HG03520 (cell line): ENCODE data around the gene CC2D1A.
"Not testable (repeated sequence)": the region's sequence is repeated elsewhere in the genome, so short reads cannot be mapped to it uniquely, and the experiment has no call there.

Experiments used
- ATAC-seq: cut with Tn5 transposase; IDR thresholded peaks from one replicate; pipeline ENCODE4 v1.9.1; 2021; ENCODE audit warnings: mild to moderate bottlenecking, moderate library complexity; ENCODE audit not compliant: unreplicated experiment

CC2D1A gene

DNA sequence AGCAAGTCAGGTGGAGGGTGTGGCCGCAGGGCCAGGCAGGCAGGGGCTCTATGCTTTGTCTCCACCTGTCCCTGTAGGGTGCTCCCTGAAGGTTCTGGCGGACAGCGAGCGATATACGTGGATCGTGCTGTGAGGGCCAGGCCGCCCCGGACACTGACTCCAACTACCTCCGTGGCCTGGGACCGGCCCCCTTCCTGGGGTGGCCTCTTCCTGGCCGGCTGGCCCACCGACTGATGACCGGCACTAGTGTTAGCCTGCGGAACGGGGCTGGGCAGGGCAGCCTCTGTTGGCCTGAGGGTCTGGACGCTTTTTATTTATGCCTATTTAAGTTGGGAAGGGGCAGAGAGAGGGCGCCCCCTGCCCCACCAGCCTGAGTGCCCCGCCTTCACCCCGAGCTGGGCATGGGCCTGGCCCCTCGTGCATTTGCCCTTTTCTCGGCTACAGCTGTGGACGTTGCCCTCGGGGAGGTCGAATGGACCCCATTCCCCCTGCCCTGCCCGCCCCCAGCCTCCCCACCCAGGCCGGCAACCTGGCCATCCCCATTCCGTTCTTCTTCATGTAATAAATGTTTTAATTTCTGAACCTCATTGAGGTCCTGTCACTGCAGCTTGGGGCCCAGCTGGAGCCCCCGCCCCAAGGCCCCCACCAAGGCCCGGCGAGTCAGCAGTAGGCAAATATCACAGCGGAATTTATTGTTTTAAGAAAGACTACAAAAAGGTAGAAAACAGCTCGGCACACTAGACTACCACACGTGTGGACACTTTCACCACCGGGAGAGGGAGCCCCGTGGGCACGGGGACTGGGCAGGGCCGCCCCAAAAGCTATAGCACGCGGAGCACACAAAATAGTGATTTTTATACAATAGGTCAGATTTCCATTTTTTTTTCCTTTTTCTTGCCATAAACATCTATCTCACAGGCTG lies 55.1 kb downstream of the CC2D1A start:
- ATAC-seq, result no peak

DNA sequence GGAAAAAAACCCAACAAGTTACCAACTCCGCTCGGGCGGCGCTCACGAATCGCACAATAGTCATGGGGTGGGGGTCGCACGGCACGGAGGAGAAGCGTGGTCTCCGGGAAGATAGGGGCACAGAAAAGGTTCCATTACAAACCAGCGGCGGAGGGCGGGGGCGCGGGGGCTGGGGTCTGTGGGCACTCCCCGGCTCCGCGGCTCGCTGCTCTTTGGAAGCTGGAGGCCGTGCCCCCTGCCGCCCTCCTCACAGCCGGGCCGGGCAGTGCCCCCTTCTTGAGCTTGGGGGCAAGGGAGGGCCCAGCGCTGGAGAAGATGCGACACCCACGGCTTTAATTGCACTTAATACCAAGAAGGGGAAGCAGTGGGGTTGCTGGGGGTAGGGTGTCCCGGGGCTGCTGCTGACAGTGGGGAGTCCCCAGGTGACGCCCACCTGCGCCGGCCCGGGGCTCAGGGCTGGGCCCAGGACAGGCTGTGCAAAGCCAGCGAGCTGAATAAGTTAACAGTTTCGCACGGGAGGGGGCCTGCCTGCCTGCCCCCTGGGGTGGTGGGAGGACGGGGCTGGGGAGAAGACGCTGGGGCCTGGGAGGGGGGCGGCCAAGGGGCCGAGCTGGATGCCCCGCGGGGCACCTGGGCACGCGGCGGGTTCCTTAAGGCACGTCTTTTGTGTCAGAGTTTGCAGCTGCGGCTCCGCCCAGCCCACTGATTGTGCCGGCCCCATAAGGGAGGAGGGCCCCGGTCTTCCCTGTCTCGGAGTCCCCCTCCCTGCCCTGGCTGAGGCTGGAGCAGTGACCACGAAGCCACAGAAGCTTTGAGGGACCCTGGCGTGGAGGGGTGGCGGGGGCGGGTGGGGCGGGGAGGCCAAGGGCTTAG lies 56.1 kb downstream of the CC2D1A start:
- ATAC-seq, result no peak

DNA sequence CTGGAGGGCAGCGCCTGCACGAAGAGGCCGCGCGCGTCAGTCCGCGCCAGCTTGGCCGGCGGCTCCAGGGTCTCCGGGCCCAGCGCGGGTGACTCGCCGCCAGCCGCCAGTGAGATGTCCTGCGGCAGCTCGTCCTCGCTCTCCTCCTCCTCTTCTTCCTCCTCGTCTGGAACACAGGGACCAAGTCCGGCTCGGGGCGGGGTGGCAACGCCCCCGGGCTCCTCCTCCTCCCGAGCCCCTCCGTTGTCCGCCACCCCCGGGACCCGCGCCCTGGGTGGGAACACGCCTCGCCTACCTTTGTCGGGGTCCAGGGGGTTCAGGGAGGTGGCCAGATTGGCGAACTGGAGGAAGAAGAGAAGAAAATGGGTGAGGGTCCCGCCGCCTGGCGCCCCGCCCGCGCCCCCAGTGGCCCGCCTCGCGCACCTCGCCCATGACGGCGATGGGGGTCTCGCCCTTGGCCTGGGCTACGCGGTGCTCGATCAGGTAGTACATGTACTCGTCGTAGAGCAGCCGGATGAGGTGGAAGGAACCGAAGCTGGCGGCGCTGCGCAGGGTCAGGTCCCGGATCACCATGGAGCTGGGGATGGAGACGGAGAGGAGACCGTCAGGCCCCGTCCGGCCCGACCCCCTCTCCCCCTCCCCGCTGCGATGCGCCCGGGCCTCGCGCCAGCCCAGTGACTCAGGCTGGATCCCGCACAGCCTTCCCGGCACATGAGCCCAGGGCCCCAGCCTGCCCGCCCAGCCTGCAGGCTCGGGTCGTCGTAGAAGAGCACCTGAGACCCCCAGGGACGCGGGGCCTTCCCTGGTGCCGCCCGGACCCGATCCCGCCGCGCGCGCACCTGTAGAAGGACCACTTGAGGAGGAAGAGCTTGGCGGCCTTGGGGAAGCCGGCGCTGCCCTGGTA lies 57.0 kb downstream of the CC2D1A start:
- no peak for ATAC-seq

- ATAC-seq, result no peak
These were observed 57.7 kb downstream of the CC2D1A start for GRCh38 chr19:13963603-13964105.

- ATAC-seq, result no peak
These were observed 58.8 kb downstream of the CC2D1A start for GRCh38 chr19:13964776-13965175.

- ATAC-seq, result no peak
These were observed 59.4 kb downstream of the CC2D1A start for GRCh38 chr19:13965377-13965896.

DNA sequence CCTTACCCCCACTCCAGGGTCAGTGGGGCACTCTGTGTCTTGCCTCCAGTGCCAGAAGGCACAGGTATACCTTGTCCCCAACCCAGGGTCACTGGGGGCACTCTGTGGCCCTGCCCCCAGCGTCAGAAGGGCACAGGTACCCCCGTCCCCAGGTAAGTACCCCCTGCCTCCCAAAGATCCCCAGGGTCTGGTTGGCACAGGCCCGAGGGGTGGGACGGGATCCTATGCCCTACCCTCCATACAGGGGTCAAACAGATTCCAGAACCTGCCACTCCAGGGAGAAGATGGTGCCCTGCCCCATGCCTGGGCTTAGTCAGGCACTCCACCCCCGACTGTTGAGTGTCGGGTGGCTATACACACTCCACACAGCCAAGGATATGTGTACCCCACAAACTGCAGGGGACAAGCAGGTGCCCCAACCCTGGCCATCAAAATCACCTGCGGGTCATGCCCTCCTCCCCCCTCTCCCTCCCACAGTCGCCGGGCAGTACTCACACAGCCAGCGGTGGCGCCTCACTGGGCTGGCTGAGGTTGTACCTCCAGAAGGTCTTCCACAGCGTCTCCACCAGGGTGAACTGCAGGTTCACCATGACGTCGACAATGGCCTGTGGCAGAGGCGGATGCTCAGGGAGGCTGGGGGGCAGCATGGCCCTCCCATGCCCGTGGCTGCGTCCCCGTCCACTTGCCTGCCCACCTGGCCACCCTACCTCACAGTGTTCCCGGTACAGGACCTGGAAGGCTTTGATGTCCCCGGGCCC lies 60.1 kb downstream of the CC2D1A start:
- no peak for ATAC-seq

DNA sequence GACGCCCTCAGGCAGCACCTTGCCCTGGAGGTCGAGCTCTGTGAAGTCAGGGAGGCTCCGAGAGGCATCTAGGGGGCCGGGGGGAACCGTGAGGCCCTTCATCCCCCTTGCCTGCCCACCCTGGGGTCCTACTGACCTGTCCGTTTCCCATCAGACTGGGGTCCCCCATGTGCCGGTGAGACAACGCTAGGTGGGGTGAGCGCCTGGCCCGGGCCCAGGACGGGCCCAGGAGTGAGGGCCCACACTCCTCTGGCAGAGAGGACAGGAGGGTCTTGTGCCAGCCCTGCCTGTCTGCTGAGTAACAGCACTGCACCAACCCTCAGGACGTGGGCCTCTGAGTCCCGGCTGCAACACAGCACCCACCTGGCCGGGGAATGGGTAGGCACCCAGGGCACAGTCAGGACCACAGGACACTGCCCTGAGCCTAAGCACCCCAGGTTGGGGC lies 60.7 kb downstream of the CC2D1A start:
- ATAC-seq, result no peak

GRCh38 chr19:13967206-13967605 lies 61.2 kb downstream of the CC2D1A start:
- ATAC-seq, result not testable (repeated sequence)

DNA sequence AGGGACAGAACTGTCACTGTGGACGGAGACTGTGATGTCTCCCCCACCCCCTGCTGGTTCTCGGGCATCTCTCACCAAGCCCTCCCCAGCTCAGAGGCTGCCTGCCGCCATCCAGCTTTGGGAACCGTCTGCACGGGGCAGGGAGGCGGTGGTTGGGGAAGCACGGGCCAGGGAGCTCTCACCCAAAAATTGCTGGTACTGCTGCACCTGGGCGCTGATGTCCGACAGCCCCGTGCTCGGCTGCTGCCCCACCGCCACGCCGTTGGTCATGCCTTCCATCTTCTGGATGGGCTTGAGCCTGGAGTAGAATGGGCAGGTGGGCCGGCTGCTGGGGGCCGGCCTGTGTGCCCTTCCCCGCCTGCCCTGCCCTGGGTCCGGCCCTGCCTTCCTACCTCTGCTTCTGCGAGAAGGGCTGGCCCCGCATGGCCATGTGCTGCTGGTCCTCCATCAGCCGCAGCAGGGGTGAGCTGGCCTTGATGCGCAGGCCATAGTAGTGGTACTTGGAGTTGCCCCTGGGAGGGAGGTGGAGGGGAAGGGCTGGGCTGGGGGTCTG lies 62.5 kb downstream of the CC2D1A start:
- ATAC-seq, result no peak

GRCh38 chr19:13968999-13969398 lies 63.0 kb downstream of the CC2D1A start:
- no peak for ATAC-seq

- ATAC-seq, result no peak
These were observed 63.9 kb downstream of the CC2D1A start for GRCh38 chr19:13969897-13970296.

DNA sequence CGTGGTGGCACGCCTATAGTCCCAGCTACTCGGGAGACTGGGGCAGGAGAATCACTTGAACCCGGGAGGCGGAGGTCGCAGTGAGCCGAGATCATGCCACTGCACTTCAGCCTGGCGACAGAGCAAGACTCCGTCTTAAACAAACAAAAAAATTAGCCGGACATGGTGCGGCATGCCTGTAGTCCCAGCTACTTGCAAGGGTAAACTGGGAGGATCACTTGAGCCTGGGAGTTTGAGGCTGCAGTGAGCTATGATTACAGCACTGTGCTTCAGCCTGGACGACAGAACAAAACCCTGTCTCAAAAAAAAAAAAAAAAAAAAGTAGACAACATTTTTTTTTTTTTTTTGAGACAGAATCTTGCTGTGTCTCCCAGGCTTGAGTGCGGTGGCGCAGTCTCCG lies 65.9 kb downstream of the CC2D1A start:
- not testable (repeated sequence) for ATAC-seq

- no peak for ATAC-seq
These were observed 66.6 kb downstream of the CC2D1A start for GRCh38 chr19:13972368-13973155.

DNA sequence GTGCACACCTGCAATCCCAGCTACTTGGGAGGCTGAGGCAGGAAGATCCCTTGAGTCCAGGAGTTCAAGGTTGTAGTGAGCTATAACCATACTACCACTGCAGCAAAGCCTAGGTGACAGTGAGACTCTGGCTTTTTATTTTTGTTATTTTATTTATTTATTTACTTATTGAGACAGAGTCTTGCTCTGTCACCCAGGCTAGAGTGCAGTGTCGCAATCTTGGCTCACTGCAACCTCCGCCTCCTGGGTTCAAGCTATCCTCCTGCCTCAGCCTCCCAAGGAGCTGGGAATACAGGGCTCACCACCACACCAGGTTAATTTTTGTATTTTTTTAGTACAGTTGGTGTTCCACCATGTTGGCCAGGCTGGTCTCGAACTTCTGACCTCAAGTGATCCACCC lies 67.5 kb downstream of the CC2D1A start:
- ATAC-seq, result not testable (repeated sequence)

DNA sequence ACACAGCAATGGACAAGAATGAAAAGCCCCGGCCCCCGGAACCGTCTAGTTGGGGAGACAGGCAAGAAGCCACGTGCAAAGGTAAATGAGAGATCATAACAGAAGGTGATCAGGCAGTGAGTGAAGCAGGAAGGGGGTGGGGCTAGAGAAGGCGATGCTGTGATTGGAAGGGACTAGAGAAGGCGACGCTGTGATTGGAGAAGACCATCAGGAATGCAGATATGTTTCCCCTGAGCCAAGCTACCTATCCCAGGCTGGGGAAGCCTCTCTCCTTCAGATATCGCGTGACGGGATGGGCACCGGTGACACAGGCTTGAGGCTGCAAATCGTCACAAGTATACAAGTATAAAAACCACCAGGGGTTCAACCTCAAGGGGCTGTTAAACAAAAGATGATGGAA lies 68.1 kb downstream of the CC2D1A start:
- no peak for ATAC-seq

DNA sequence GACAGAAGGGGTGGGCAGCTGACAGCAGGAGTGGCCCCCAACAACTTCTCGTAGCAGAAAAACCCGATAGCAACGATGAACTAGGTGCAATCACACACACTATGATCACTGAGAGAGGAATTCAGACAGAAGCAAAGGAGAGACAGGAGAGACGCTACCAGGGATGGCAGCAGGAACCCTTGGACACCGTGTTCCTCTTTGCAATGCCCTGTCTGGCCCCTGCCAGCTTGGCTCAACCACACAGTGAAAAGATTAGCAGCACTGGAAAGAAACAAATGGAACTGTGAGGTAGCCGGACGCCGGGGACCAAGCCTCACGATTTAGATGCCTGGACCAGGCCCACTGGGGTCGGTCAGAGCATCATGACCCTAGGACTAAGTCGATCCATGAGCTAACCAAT lies 69.9 kb downstream of the CC2D1A start:
- no peak for ATAC-seq

GRCh38 chr19:13976446-13976845 lies 70.4 kb downstream of the CC2D1A start:
- no peak for ATAC-seq
